PC-9 (cell line): ENCODE data around the gene CLDN24.

ENCODE experiments used
- EZH2 ChIP-seq: fragments of 200-600 bp; sonication (generic); IDR thresholded peaks from 2 replicates; pipeline ENCODE4 v1.8.0; 2017; ENCODE audit warnings: antibody characterized with exemption, low read depth
- TF ChIP-seq, protein P1 (sequence below): fragments of 200-600 bp; sonication (generic); conservative IDR thresholded peaks from 2 replicates; pipeline ENCODE4 v1.6.1; 2017; ENCODE audit warnings: mixed run types, antibody characterized with exemption, mild to moderate bottlenecking, moderate library complexity

DNA sequence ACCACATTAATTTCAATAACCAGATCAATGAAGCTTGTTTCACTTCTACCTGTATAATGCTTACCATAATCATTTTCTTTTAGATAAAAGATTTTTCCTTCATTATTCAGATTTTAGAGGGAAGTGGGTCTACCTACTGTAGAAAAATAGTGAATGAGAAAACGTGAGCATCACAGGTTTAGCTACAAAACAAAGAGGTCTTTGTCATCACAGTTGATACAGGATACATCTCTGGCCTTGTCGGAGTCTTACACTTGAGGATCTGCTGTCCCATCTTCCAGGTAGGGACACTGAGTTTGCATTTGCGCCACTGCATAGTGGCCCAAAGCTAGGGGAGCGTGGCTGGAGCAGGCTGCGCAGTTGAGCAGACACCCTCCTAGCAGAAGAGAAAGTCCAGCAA lies 710 bp downstream of the CLDN24 start:
- TF ChIP-seq, protein P1, sequence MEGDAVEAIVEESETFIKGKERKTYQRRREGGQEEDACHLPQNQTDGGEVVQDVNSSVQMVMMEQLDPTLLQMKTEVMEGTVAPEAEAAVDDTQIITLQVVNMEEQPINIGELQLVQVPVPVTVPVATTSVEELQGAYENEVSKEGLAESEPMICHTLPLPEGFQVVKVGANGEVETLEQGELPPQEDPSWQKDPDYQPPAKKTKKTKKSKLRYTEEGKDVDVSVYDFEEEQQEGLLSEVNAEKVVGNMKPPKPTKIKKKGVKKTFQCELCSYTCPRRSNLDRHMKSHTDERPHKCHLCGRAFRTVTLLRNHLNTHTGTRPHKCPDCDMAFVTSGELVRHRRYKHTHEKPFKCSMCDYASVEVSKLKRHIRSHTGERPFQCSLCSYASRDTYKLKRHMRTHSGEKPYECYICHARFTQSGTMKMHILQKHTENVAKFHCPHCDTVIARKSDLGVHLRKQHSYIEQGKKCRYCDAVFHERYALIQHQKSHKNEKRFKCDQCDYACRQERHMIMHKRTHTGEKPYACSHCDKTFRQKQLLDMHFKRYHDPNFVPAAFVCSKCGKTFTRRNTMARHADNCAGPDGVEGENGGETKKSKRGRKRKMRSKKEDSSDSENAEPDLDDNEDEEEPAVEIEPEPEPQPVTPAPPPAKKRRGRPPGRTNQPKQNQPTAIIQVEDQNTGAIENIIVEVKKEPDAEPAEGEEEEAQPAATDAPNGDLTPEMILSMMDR, result no peak
- no peak for TF ChIP-seq EZH2
